T-helper 22 cell (primary cell): Measurements from ENCODE around the gene PLPP6.

Experiments used
- DNase-seq: peaks from one replicate; pipeline ENCODE4 v3.0.0-alpha.2; 2020; ENCODE audit warnings: low read depth

Gene PLPP6

DNA sequence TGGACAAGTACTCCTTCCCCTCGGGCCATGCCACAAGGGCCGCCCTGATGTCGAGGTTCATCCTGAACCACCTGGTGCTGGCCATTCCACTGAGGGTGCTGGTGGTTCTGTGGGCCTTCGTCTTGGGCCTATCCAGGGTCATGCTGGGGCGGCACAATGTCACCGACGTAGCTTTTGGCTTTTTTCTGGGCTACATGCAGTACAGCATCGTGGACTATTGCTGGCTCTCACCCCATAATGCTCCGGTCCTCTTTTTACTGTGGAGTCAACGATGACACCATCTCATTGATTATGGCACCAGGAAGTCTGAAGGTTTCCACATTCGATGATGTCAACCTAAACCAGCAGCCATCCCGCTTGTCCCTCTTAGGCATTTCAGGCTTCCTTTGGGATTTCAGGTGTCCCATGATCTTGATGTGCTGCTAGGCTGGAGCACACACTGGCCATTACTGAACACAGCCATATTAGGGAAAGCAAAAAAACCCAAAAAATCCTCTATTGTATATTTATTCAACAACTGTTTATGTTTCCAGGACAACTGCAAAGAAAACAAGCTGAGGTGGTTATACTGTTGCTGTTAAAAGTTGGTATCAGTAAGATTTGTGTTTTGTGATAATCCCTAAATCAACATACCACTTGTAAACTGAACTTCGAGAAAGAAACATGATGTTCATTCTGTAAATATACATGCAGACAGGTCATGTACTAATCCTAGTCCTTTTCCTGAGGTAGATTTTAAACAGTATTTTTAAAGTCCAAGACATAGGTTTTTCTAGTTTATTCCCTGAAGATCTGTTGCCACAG lies 1.1 kb downstream of the PLPP6 start:
- no peak for DNase-seq

DNA sequence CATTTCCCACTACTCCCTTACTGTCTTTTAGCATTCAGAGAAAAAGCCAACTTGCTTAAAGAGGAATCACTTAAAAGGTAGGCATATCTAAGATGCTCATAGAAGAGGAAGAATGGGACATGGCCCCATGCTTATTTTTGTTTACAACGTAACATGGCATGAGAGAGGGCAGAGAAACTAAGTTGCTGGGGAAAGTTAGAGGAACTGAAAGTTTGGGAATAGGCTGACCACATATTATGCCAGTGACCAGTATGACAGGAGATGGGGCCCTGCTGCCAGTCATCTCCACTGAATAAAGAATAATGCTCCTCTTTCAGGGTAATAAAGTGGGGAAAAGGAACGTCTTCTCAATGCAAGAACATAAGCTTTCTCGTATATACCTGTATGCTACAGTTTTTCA lies 1.9 kb downstream of the PLPP6 start:
- no peak for DNase-seq

DNA sequence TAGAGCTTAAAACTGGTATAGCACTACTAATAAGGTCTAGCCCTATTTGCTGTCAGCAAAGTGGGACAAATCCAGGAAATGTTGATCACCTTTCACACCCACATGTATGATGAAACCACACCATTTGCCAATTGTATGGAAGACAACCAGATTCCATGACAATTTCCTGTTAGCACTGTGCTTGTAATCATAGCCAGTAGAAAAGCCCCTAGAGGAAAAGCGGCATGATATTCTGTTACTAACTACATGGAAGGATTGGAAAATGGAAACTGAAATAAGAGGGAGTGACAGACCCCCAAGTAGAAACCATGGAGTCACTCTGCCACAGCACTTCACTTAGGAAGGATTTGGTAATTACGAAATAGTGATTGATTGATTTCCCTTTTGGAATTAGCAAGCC lies 3.3 kb downstream of the PLPP6 start:
- DNase-seq, result no peak

DNA sequence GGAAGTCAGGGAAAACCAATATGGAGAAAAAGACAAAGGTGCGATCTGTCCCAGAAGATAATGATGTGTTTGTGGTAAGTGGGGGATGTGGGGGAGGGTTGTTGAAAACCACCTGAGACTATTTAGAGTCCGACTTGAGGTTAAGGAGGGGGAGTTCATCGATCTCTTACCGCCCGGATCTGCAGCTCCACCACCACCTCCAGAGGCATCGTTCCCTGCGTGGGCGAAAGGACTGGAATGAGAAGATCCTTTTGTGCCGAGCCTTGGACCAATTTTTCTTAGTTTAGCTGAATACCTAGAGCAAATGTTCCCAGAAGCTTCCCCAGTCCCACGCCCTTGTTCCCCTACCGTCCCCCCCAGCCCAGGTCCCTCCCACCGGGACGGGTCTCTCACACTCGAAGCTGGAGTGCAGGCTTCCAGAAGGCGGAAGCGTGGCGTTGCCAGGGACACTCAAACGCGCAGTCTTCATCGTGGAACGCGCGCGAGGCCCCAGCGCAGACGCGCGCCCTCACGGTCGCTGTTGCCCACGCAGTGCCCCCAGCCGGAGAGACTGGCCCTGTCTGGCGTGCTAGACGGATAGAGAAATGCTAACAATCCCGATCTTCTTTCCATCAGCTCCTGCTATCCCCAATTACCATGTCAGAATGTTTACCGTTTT lies 4.1 kb downstream of the PLPP6 start, which contains the start of gene SPATA6L:
Gene SPATA6L (minus strand): TSS at position 439 of the 658 bp plus-strand sequence. CDS start 230 bp downstream, at position 209.
- no peak for DNase-seq

DNA sequence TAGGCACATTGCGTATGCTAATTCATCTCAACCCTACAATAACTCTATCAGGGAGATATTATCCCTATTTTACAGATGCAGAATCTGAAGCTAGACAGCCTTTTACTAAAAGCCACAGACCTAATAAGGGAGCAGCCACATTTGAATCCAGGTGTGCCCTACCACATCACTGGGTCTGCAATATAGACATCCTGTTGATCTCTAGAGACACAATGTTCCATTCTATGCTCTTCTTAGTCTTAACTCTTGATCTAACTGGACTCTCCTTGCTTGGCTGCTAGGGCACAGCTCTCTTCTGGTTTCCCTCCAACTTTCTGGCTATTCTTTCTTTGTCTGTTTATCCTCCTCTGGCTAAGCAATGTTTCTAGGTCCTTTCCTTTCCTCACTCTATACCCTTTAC lies 5.6 kb downstream of the PLPP6 start:
- DNase-seq, result no peak

DNA sequence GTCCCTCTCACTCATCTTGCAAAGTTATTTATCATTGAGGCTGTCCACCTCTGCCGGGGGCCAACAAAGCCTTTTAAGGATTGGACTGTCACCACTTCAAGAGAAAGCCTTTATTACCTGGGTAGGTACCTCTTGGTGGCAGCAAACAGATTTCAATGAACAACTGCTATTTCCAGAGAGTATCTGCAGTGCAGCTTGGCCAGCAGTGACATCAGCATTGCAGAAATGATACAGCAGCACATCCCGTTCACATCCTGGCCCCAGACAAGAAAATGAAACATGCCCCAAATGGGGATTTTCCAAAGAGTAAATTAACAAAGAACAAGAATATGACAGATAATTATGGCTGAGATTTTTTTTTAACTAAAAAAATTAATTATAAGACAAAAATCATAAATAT lies 6.5 kb downstream of the PLPP6 start:
- DNase-seq, result no peak

DNA sequence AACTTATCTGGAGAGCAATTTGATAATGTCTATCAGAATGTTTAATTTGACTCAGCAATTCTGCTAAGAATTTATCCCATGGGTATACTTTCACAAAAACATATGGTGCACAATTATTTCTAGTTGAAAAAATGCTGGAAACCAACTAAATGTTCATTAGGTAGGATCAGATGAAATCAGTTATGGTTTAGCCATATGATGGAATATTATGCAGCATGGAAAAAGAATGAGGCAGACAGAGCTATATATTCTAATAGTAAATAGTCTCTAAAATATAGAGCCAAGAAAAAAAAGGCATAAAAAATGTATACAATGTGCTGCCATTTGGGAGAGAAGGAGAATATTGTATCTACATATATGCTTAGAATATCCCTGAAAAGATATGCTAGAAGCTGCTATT lies 7.8 kb downstream of the PLPP6 start:
- no peak for DNase-seq

DNA sequence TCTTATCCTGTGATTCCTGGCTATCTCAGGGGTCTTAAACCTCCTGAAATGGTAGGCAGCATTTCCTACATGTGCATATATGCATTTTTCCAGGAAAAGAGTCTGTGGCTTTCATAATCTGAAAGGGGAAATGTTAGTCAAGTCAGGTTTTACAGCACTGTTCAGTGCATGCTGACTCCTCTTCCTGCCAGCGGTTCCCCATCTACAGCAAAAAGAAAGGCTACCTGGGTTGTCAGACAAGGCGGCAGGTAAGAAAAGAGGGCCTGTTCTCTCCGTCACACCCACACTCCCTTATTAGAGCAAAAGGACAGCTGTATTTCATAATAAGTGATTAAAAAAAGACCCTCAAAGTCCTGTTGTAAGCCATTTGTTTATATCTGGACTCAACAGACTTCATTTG lies 8.5 kb downstream of the PLPP6 start:
- DNase-seq, result no peak

DNA sequence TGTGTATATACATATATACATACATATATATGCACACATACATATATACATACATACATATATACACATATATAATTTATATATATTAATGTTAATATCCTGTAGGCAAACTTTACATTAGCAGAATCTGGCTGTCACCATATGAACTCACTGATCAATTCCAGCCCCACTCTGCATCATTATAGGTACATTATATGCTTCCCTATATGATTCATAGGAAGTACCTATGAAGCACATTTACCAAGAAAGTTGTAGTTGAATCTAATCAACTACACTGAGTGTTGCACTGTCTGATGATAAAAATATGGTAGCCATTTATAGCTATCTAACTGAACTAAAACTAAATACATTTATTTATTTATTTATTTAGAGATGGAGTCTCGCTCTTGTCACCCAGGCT lies 9.6 kb downstream of the PLPP6 start:
- DNase-seq, result no peak

DNA sequence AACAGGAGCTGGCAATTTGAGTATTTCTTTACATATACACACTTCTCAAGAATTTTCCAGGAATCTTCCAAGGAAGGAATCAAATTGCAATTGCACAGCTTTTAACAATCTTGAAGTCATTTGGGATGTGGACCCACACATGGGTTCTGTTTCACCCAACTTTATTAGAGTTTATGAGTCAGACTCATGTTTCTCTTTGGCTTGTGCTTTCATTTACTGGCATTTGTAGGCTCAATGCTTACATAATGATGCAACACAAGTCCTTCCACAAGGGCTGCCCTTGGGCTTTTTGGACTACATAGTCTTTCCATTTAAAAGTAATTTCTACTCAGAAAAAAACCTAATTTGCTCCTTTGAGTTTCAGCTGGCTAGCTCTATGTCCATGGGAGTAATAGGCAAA lies 12.7 kb downstream of the PLPP6 start:
- no peak for DNase-seq

DNA sequence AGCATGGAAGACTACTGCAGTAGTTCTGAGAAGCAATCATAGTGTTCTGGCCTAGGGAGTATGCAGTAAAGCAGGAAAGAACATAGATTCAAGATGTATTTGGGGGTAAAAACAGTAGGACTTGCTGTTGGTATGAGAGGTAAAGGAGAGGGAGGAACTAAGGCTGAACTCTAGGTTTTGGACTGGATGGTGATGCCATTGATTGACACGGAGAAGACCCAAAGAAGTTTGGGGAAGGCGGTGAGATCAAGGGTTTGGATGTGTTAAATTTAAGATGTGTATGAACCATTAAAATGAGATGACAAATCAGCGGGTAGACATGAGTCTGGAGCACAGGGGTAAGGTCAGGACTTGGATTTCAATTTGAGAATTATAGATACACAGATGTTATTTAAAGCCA lies 15.3 kb downstream of the PLPP6 start:
- DNase-seq, result no peak

DNA sequence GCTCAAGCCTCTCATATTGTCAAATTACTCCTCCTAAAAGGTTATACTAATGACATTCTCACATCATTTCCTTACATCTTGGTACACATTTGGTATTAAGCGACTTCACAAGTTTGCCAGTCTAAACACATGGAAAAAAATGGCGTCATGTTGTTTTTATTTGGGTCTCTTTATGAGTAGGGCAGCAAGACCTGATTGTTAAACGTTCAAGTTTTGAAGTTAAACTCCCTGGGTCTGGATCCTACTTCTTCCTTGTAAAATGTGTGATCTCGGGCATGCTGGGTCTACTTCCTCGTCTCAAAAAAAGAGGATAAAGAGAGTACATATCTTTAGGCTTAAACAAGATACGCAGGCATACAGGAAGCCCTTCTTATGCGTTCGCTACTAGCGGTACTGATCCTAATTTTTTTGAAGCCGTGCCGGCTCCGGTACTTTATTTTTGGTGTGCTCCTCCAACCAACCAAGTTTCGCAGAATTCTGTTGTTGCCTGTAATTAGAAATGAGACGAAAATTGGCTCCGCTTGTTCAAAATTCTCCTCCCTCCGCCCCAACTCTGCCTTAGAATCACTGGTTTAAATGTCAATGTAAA lies 16.7 kb downstream of the PLPP6 start:
- DNase-seq, result no peak

DNA sequence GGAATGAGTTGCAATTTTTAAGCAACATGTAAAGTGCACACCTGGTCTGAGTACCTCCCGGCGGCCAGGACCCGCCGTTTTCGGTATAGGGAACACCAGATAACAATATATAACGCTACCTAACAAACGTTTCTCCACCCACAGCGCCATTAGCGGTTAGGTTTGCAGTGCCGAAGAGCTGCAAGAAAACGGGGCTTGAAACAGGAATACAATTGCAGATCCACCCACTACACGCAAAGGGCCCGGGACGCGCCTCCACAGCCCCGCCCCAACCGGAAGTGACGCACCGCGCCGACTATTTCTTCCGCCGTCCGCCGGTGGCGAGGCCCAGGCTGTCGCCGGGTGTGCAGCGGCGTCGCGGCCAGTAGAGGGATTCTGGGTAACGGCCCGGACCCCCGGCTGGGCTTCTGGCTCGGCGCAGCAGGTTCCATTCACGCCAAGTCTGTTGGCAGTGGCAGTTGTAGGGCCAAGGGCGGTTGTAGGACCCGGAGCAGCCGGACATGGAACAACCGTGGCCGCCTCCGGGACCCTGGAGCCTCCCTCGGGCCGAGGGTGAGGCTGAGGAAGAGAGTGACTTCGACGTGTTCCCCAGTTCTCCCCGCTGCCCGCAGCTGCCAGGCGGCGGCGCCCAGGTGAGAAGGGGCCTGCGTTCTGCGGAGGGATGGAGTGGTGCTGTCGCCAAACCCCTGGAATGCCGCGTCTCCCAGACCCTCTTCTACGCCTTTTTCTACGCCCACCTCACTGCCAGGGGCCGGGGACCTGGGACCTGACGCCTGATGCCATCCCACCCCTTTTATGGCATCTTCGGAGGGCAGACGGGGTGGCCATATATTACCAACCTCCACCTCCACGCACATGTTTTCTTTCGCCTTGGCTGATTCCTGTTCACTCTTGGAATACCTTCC lies 17.4 kb downstream of the PLPP6 start, which contains the start of gene CDC37L1:
Gene CDC37L1 (plus strand): TSS at position 302 of the 905 bp plus-strand sequence. CDS start 199 bp downstream, at position 501.
- DNase-seq, result peak; percentile 95

DNA sequence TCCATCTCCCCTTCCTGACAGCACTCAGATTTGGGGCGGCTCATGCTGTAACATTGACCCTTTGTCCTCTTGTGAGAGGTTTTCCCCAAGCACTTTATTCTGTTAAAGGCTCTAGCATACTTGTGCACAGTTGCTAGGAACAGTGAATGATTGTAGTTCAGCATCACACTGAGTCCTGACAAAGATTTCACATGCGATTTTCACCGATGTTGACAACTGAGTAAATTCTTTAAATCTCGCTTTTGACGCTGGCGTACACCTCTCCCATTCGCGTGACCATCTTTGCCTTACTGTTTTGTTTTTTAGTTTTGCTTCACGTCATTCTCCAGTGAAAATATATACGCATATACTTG lies 18.1 kb downstream of the PLPP6 start:
- DNase-seq, result no peak

DNA sequence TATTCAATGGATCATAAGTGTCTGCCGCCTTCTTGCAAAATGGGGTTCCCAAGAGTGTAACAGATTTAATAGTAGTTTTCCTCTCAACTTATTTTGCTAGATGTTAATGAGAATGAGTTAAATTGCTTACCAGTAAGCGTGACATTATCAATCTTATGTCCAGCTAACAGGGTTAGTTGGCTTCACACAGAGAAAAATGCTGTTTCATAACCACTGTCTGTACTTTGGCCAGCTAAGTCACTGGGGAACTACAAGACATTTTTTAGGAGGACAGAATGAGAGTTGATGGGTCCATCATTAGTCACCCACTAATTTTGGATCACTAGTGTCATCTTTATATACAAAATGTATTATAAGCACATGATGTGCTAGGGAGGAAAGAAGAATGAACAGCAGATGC lies 18.7 kb downstream of the PLPP6 start:
- DNase-seq, result no peak

DNA sequence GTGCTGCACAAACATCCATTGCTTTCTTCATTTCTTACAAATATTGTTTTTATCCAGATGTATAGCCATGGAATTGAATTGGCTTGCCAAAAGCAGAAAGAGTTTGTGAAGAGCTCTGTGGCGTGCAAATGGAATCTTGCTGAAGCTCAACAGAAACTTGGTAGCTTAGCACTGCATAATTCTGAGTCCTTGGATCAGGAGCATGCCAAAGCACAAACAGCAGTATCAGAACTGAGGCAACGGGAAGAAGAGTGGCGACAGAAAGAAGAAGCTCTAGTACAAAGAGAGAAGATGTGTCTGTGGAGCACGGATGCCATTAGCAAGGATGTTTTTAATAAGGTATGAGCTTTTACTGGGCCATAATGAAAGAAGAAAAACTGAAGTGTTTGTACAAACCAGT lies 22.7 kb downstream of the PLPP6 start:
- DNase-seq, result no peak

DNA sequence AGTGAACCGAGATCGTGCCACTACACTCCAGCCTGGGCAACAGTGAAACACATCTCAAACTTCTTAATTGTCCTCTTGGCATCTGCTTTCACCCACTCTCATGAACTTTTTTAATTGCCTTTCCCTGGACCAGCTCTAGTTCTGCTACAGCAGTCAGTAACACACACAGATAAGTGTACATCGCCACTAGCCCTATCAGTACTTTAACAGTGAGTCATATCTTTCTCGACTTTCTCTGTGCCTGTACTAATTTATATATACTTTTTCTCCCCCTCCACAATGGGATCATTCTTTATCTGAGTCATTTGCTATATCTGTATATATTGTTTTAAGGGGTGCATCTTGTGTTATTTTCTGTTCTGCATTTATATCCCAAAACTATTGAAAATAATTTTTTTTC lies 24.0 kb downstream of the PLPP6 start:
- DNase-seq, result no peak

DNA sequence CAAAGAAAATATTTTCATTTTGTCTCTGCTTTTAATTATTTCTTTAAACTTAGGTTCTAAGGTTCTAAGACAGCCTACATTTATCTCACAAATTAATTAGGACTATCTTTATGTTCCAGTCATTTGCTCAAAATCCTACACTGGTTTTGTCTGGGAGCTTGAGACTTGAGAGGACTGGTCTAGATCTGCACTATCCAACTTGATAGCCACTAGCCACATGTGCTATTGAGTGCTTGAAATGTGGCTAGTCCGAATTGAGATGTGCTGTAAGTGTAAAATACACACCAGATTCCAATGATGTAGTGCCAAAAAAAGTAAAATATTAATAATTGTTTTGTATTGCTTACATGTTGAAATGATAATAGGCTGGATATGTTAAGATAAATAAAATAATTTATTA lies 24.5 kb downstream of the PLPP6 start:
- DNase-seq, result no peak

DNA sequence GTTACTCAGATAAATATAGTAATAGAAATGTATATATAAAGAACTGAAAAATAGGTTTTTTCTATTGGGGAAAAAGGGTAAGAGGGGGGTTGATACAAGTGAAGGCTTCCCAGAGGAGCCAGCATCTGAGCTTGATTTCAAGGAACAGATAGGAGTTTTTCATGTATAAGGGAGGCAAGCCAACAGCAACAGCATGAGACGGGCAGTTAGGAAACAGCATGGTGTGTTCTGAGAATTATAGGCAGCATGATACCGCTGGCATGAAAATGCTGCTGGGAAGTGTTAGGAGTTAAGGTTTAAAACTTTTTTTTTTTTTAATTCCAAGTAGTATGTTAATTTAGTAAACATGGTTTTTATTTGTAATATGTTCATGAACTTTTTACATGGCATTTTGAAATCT lies 26.9 kb downstream of the PLPP6 start:
- DNase-seq, result no peak

DNA sequence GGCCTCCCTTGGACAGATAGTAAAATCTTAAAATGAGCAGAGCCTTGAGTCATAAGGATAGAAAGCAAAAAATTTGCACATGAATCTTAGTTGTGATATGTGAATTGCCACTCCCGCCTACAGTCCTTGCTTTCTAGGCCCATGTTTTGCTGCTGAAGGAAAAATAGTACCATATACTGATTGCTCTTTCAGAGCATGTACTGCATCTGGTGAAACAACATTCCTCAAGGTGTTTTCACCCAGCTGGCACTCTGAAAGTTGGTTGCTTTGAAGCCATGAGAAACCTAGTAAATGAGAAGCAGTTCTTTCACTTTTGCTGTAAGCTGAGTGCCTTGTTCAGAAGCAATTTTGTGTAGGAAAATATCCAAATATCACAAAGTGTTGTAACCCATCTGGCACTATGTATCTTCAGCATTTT lies 27.6 kb downstream of the PLPP6 start:
- DNase-seq, result no peak

DNA sequence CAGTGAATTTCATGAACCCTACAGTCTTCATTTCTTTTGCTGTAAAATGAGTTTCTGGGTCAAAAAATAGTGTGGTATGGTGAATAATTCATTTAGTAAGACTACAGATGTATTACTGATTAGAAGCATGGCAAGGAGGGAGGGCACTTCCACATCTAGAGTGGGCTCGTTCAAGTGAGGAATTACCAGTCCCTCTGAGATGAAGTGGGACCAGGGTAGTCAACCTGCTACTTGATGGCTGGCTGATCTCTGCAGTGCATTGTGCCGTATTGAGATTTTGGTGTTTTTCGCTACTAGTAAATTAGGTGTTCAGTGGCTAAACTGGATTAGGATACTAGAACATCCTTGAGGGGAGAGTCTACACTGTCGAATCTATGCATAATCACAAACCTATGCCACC lies 28.1 kb downstream of the PLPP6 start:
- DNase-seq, result no peak

DNA sequence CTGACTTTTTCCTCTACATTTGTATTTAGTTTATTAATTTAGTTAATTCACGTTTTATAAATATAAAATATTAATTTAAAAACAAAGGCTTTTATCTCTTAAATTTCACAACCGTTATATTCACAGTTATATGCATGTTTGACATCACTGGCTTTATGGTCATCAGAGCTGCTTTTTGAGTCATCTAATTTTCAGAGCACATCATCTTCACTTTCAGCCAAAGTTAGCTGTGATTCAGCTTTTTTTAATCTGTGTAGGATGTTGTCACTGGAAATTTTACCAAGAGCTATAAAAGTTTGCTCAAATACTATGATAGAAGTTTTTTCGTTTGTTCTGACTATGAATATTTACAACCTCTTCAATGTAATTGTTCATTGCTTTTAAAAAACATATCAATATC lies 29.7 kb downstream of the PLPP6 start:
- DNase-seq, result no peak
